GM21576 (cell line): ENCODE measurements around the gene EPHB1.

ENCODE experiments used
- ATAC-seq: cut with Tn5 transposase; IDR thresholded peaks from one replicate; pipeline ENCODE4 v1.9.1; 2021; ENCODE audit warnings: mild to moderate bottlenecking, moderate library complexity; ENCODE audit not compliant: unreplicated experiment

The EPHB1 gene

DNA sequence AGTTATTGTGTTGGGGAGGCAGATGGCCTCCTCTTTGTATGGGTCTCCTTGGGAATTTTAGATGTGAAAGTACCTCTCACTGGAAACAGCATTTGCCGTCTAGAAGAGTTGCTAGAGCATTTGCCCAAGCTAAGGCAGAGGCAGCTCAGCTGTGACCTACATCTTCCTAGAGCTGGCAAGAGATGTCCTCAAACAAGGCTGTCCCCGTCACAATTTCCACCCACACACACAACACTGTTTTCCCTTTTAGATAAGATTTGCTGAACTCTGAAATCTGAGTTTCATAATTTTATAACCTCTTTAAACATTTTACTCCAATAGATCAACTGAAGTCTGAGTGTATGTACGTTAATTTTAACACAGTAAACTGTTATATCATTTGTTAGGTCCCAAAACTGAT is 352.6 kb downstream of the EPHB1 start:
- ATAC-seq = no peak

DNA sequence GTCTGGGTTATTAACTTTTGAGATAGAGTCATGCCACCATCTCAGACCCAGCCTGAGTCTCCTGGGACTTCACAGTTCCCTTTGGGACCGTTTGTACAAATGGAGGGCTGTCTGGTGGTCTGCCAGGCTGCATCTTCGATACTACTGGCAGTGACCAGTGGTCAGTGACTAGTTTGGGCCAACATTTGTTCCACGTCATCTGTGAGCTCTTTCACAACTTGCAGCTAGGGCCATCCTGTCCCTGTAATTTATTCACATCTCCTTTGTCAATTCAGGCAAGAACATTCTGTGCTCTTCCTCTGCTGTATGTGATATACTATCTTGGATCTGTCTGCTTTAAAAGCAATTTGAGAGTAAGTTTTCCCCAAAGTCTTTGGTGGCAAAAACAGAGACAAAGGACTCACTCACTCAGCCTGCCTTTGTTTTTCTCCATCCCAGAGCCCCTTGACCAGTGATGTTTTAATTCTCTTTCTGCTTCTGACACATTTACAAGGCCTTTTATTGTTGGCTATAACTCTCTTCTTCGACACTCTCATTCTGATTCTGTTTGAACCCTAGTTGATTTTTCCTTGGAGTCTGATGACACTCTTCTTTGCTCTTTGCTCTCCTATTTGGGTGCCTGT is 353.4 kb downstream of the EPHB1 start:
- ATAC-seq = no peak

DNA sequence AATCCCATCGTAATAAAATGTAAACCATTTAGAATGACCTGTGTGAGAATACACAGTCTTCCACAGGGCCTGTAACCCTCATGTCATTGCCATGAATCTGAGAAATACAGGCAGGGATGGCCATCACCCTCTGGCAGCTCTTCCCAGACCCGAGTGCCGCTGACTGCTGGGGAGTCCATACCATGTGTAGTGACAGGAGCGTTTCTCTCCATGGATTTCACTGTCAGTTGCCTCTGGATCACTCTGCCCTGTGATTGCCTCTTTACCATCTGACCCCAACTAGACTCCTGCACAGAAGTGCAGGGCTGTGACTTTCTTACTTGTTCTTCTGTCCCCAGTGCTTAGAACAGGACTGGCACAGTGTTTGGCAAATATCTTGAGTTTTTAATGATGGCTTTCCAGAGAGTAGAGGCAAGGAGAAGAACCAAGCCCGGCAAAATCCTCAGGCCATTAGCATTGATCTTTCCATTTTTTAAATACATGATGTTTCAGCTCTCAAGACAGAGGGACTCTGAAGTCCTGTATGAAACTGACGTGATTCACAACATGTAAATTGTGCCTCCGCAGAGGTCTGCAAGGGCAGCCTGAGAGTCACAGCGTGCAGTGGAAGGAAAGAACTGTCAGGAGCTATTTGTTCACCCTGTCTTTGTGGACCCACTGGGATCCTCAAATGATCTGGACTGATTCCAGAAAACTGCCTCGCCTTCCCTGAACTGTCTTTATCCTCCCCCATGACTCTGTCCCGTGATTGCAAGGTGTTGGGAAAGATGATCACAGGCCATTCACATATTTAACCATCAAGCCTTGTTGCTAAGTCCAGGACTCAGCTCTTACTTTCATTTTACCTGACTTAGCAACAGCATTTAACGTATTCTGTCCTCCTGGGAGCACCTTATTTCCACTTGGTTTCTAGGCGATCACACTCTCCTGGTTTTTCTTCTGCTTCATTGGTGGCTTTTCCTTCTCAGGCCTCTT is 354.9 kb downstream of the EPHB1 start:
- ATAC-seq = no peak

DNA sequence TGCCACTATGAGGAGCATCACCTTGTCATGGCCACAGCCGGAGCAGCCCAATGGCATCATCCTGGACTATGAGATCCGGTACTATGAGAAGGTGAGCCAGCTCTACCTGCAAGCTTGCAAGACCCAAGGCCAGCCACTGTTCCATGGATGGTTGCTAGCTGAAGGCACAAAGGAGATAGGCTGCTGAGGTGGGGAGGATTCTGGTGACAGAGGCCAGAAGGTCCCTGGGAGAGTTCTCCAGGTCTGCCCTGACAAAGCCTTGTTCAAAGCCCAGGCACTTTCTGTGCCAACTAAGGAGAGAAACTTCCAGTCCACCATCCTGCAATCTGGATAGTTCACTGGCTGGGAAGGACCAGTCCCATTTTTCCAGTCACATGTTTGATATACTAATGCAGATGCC is 359.1 kb downstream of the EPHB1 start:
- ATAC-seq = no peak

DNA sequence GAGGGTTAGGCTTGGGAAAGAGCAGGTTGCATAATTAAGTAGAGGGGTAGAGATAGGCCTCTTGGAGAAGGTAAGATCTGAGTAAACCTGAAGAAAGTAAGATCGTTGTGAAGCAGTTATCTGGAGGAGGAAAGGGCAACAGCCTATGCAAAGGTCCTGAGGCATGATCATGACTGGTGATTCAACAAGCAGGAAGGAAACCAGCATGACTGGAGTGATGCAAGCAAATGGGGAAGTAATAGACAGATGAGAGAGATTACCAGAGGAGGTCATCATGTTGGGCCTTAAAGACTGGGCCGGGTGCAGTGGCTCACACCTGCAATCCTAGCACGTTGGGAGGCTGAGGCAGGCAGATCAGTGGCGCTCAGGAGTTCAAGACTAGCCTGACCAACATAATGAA is 360.2 kb downstream of the EPHB1 start:
- ATAC-seq = no peak

DNA sequence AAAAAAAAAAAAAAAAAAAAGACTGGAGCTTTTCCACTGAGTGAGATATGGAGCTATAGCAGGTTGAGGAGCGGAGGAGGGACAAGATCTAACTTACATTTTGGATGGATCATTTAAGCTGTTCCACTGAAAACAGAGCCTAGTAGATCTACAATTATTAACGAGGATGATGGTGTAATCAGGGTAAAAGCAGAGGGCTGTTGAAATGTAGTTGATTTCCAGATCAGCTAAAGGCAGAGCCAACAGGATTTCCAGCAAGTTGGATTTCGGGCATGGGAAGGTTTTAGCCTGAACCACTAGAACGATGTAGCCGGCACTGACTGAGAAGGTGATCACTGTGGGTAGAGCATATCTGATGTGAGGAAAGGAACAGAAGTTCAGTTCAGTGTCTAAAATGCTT is 360.7 kb downstream of the EPHB1 start:
- ATAC-seq = no peak

DNA sequence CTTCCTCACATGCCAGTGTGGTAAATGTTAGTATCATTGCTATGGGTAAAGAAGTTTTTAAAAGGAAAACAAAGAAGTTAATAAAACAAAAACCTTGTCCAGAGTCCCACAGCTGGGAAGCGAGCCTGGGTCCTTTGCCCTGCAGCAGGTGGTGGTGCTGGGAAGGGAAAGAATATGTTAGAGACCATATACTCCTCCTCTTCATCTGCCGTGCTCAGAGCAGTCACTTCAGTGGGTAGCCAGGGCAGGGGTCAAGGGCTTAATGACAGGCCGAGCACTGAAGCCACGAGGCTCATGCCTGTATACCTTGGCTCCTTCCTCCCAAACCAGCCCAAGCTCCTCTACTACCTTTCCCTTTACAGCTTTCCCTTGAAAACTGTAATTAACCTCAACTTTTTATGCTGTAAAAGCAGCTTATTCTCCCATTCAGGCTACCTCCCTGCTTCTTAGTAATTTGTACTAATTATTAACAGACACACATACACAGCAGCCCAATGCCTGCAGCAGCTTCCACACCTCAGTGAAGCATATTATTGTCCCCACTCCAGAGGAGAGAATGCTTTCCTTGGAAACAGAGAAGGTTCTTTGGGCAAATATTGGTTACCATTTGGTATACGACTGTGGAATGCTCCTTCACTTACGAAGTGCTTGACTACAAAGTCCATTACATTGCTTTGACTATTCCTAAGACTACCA is 362.1 kb downstream of the EPHB1 start:
- ATAC-seq = no peak

DNA sequence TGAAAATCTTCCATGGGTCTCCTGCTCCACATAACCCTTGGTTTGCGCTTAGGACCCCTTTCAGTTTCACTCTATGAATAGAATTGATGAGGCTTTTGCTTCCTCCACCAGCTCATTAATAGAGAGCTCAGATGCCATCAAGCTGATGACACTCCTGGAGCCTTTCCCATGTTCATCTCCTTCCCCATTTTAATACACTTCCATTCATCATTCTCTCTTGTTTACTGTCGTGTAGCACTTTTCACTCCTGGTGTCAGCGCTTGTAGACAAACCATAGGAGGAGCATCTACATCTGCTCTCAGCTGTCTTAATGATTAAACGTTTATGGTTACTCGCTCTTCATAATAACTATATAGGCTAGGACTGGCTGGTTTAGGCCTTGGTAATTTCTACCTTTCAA is 363.5 kb downstream of the EPHB1 start:
- ATAC-seq = no peak

DNA sequence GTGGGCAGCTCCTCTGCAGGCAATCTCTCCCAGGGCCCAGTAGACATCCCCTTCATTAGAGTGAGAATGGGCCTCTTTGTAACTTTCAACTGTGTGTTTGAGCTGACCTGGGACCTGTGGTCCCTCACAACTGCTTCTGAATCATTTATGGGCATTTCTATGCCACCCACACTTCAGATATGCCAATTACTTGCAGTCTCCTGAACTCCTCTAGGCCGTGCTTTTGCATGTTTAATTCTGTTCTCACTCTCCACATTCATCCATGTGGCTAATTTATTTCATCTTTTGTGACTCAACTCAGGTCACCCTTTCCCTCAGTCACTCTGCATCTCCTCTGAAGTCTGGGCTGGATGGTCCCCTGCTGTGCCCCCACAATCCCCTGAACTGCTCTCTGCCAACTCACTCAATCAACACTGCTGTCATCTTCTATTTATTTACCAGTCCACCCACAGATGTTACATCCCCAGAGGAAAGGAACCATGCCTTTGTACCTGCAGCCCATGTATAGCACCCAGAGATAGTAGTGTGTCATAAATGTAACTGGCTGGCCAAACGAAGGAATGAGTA is 364.7 kb downstream of the EPHB1 start:
- no peak for ATAC-seq

DNA sequence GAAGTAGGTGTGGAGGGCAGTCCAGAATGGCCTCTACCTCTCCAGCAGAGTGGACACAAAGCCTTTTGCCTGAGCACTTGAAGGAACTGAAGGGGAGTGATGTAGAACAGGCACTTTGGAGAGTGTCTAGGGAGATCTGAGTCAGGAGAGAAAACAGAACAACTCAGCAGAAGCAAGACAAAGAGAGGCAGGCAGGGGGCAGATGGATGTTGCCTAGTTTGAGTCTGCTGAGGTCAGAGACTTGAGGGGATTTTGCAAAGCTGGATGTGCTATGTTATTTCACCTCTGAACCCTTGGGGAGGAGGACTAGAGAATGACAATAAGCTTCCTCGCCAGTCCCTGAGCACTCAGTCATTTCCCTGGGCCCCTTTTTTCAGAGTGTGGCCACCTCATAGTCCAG is 366.4 kb downstream of the EPHB1 start:
- ATAC-seq = no peak

DNA sequence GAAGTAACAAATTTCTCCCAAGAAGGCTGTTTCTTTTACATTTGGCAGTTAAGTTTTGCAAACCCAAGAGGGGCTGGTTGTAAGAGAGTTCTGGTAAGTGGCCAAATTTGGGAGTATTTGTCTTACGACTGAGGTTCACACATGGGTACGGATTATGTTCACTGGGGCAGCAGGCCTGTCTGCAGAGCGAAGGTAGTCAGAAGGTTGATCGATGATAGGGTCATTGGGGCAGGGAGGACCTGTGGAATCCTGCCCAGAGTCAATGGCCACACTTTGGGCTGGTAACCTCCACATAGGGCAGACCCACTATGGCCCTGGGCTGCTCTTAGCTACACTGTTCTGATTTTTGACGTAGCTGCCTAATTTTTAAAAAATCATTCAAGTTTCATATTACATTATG is 368.6 kb downstream of the EPHB1 start:
- no peak for ATAC-seq

DNA sequence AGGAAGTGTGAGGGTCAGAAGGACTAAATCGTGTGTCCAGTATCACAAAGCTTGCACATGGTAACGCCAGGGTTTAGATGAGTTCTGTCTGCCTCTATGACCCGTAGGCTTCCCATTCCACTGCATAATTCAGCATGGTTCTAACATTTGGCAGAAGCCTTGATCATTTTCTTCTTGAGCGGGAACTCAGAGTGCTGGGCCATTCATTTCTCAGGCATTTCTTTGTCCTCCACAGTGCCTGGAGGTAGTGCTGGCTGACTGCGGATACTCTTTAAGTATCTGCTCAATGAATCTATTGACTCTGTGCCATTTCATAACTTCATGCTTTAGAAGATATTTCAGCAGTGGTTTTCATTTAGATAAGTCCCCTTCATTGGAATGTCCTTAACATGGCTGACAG is 370.2 kb downstream of the EPHB1 start:
- no peak for ATAC-seq

DNA sequence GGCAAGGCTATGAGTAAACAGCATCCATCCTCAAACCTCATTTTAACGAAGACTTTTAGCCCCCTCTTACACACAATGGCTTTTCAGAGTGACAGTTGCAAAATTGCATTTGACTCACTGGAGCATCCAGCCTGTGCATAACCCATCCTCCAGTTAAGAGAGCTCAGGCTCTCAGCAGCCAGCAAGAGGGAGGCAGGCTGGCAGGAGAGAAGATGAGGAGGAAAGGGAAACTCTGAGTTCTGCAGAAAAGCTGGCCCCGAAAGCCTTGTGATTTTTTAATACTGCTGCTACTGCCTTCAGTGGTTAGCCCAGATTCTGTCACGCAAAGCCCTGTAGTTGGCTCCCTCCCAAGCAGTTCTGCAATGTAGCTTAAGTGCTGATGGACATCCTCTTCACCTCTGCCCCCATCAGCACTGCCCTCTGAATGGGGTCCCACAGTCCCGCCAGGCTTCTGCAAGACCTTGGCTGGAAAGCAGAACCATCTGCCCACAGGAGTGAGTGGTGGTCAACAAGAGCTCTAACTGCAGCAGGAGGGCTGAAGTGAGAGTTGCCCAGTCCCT is 371.3 kb downstream of the EPHB1 start:
- no peak for ATAC-seq

DNA sequence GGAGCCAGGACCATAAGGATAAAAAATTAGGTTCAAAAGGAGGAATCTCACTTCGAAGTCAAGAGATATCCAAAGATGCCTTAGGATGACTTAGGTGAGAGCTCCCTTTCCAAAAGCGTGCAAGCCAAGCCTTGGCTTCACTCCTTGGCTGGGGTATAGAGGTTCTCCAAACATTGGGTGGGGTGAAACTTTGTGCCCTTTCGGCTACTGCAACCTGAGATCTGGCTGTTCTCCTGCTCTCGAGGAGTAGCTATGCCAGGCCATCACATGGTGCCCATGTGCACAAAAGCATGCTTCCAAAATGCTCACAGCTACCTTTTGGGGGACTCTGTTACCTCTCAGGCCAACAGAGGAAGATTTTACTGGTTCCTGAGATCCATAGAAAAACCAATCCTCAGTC is 373.8 kb downstream of the EPHB1 start:
- no peak for ATAC-seq

DNA sequence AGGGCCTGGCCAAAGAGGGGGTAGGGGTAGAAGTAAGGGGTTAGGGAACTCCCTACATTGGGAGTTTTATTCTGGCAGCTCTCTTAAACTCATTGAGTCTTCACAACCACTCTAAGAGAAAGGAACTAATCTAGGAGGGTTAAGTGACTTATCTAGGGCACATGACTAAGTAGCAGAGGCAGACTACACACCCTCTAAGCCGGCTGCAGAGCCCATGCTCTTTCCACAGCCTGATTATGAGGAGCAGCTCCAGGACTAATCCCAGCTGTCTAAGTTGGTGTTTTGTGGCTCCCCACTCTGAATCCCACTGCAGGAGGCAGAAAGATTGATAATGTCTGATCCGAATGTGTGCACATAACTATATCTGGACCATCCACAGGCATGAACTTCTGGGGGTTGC is 374.6 kb downstream of the EPHB1 start:
- ATAC-seq = no peak

DNA sequence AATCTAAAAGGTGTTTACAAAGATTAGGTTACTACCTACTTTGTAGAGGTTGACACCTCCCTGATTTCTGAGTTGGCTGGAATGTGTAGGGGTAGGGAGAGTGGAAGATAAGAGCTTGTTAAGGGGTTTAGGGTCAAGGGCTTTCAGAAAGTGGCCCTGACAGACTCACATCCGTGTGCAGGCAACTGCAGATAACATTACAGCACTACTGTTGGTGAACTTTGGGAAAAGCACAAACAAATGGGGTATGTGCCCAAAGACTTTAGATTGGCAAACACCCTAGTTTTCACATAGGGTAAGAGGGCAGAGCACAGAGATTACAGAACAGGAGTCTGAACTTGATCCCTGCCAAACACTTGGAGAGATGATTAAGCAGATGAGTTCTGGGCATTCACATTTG is 375.7 kb downstream of the EPHB1 start:
- ATAC-seq = no peak

DNA sequence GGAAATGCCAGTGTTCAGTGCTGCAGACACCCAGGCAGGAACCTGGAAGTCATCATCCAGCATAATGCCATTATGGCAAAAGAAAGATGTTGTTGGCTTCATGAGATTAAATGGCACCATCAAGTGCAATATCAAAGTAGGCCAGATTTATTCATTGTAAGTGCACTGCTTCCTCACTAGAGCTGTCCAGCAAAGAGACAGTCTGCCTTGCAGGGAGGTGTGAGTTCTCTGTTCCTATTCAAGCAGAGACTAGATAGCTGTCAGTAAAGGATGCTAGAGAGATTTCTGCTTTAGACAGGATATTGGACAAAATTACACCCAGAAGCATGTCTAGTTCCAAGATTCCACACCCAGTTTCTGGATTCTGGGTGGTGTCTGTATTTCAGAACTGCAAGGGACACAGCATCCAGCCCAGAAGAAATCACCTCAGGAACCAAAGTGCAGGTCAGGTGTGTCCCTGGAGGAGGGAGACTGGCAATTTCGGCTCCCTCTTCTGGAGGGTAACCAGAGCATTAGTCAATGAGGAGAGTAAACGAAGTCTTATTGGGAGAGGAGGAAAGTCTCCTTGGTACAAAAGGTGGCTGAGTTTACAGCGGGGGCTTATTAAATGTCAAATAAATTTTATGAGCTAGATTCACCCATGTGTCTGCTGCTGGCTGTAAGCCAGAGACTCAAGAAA is 377.3 kb downstream of the EPHB1 start:
- ATAC-seq = no peak

DNA sequence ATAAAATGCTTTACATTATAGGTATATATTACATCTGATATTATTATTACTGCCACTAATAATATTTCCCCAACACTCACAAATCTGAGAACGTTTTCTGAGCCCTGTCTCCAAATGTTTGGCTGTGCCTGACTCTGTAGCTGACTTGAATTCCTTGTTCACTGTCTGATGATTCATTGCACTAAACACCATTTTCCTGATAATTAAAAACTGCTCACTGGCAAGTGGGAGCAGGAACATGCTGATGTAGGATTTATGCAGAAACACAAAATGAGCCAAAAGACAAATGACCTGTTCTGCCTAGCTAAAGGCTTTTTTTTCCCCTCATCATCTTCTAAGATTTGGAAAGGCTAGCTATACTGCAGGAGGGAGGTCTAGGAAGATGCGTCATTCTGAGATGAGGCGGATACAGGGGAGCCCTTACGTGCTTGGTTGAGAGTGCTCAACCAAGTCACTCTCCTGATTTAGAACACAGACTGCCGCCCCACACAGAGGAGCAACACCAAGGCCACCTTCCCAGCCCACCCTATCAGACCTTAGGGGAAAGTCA is 380.7 kb downstream of the EPHB1 start:
- ATAC-seq = no peak

DNA sequence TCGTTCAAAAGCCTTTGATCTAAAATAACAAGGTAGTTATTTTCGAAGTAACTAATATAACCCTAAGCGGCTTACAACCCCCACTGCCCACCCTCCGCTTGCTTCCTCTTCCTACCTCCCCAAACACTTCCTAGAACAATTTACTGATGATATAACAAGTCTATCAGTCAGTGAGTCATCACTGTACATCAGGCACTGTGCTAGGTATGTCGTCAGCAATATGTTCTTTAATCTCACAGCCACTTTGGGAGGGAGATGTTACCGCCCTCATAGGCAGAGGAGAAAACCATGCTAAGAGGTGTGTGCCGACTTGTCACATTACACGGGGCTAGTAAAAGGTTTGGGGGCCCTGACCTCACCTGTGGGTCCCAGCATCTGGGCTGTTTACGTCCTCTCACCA is 381.8 kb downstream of the EPHB1 start:
- ATAC-seq = no peak

DNA sequence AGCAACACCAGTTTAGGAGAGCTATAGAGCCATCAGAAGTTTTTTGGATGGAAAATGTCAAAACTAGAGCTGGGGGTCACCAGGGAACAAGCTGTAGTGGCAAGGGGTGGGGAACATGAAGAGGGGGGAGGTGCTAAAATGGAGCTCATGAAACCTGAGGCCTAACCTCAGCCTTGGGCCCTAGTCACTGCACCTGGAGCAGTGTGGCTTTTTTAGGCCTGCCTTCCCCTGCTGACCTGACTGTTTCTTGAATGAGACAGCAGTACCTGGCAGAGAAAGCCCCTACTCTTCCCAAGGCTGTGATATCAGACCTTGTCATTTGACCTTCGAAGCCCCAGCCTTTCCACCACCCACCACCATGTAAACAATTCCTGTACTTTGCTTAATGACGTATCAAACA is 383.5 kb downstream of the EPHB1 start:
- ATAC-seq = no peak
